Iris pigment epithelial cell (primary cell): ENCODE measurements around the gene DDX17.
"Not testable (repeated sequence)": the region's sequence is repeated elsewhere in the genome, so short reads cannot be mapped to it uniquely, and the experiment has no call there.

ENCODE experiments used
- DNase-seq: peaks from one replicate; pipeline ENCODE4 v3.0.0-alpha.2; 2011; ENCODE audit warnings: low read depth

The DDX17 gene

GRCh38 chr22:38491707-38492348 is 14.3 kb downstream of the DDX17 start:
- DNase-seq = peak; percentile 35

- DNase-seq = peak; percentile 87
These were observed 15.2 kb downstream of the DDX17 start for GRCh38 chr22:38490915-38491314.

GRCh38 chr22:38490475-38490874 is 15.6 kb downstream of the DDX17 start:
- DNase-seq = no peak

- DNase-seq = no peak
These were observed 16.5 kb downstream of the DDX17 start for GRCh38 chr22:38489561-38490145.

- no peak for DNase-seq
These were observed 17.0 kb downstream of the DDX17 start for GRCh38 chr22:38489142-38489541.

- no peak for DNase-seq
These were observed 18.2 kb downstream of the DDX17 start for GRCh38 chr22:38487946-38488345.

GRCh38 chr22:38485783-38486182 is 20.3 kb downstream of the DDX17 start:
- DNase-seq = no peak

- no peak for DNase-seq
These were observed 21.9 kb downstream of the DDX17 start for GRCh38 chr22:38484244-38484643.

GRCh38 chr22:38482662-38483308 is 23.3 kb downstream of the DDX17 start:
- DNase-seq = no peak

DNA sequence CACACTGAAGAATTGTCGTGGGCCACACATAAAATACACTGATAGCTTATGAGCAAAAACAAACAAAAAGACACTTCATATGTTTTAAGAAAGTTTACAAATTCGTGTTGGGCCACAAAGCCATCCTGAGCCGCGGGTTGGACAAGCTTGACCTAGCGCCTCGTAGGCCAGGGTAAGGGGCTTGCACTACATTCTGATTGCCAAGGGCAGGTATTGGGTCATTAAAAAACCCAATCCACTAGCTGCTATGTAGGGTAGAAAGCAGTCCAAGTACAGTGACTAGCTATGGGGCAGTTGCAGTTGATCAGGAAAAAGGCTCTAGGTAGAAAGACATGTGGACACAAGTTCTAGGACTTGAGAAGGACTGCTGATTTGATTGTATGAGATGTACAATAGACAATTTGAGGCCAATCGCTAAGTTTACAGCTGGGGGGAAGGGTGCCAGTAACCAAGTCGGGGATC is 24.2 kb downstream of the DDX17 start:
- DNase-seq = no peak

- no peak for DNase-seq
These were observed 24.8 kb downstream of the DDX17 start for GRCh38 chr22:38481162-38481870.

DNA sequence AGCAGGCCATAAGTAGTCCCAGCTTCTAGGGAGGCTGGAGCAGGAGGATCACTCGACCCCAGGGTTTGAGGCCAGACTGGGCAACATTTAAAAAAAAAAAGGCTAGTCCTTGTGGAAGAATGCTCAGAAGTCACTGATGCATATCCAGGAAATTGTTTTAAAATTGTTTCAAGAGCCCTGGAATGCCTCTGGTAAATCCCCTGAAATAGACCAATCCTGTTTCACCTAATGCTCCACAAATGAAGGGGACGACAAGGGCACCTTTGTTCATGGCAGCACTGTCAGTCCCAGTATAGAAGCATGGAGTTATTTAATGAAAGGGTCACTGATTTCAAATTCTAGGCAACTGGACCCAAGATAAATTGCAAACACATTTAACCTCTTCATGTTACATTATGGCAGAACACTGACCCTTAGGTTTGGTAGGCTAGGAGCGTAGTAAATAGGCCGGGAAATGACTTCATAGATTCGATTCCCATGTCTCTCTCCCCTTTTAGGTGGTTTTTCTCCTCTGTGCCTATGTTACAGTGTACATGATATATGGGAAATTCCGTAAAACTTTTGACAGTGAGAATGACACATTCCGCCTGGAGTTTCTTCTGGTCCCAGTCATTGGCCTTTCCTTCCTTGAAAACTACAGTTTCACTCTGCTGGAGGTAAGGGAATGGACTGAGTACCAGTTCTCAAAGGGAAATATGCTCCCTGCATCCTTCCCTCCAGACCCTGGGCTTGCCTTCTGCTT is 26.8 kb downstream of the DDX17 start:
- no peak for DNase-seq

- no peak for DNase-seq
These were observed 28.5 kb downstream of the DDX17 start for GRCh38 chr22:38477585-38477984.

- DNase-seq = no peak
These were observed 32.0 kb downstream of the DDX17 start for GRCh38 chr22:38474003-38474607.

GRCh38 chr22:38471237-38471636 is 34.9 kb downstream of the DDX17 start:
- DNase-seq = no peak

GRCh38 chr22:38470179-38470578 is 35.9 kb downstream of the DDX17 start:
- DNase-seq = not testable (repeated sequence)

DNA sequence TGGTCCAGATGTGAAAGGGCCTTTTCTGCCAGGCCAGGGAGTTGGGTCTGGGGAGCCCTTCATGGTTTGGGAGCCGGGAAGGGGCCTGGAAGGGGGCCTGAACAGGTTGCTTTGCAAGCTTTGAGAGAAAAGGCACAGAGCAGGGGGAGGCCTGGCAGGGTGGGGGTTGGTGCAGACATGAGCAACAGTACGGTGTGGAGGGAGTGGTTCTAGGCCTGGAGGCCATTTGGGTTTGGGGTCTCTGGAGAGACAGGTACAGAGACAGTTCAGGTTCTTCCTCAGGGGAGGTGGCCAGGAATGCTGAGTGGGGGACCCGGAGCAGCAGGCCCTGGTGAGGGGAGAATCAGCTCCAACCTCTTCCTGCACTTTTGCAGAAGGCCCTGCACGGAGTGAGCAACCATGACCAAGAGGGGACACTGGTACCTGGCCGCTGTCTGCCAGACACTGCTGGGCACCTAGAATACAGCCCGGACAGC is 36.8 kb downstream of the DDX17 start:
- no peak for DNase-seq

- no peak for DNase-seq
These were observed 37.4 kb downstream of the DDX17 start for GRCh38 chr22:38468443-38469305.

DNA sequence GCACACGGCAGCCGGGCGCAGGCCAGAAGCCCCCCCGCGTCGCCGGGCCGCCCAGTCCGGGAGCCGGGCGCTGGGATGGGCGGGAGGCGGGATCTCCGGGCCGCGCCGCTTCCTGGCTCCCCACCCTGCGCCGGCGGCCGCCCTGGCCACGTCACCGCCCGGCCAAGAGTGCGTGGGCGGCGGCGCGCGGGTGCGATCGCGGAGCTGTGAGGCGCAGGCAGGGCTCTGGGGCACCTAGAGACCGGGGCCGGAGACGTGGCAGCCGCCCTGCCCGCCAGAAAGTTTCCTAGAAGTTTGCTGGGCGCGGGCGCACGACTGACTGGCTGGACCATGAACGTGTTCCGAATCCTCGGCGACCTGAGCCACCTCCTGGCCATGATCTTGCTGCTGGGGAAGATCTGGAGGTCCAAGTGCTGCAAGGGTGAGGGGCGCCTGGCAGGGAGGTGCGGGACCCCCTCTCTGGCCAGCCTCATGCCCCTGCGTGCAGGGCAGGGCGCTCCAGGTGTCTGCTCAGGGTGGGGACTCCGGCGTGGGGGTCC is 38.1 kb downstream of the DDX17 start, which contains the start of gene KDELR3:
Gene KDELR3, plus strand, starts transcription at position 193 of the 539 bp plus-strand sequence. Its CDS starts 138 bp downstream, at position 331.
- peak; percentile 76 for DNase-seq

- no peak for DNase-seq
These were observed 38.6 kb downstream of the DDX17 start for GRCh38 chr22:38467438-38467903.
